Endothelial cell of umbilical vein (primary cell): ENCODE data around the gene GFRA3. TPM values are rescaled to one million over a fixed set of nuclear protein-coding genes. Genes with fewer than 3 reads are reported as not detected.

Experiments used
- BruUV-seq: library from RNA; stranded (reverse); fragments of 400-500 nt; replicated peaks from 2 replicates; lab custom pipeline; 2021; lab: Mats Ljungman, UMichigan
- CTCF ChIA-PET: fragments of 300-600, 350-600 bp; sonication (Branson Sonifier 250); formaldehyde crosslinking; loops from one replicate; lab custom pipeline; 2021; ENCODE audit warnings: antibody characterized with exemption, inconsistent platforms; lab: Charles Lee
- POLR2A ChIA-PET: fragments of 300-600, 350-600 bp; sonication (Branson Sonifier 250); formaldehyde crosslinking; loops from one replicate; lab custom pipeline; 2021; ENCODE audit warnings: antibody characterized with exemption, inconsistent platforms; lab: Charles Lee
- DNase-seq: peaks from one replicate; pipeline ENCODE4 v3.0.0-alpha.2; 2011; ENCODE audit warnings: low read depth, low spot score
- FAIRE-seq: peaks from 2 replicates; lab custom pipeline; 2011; peaks lifted over from hg19 to GRCh38; lab: Jason Lieb, UNC
- H2AFZ ChIP-seq: 2 replicates; pipeline ENCODE4 v1.6.0; 2012; ENCODE audit warnings: low read depth, low read length, control low read depth, inconsistent platforms
- H3K27ac ChIP-seq: 2 replicates; pipeline ENCODE4 v1.5.1; 2011; ENCODE audit warnings: low read depth, mild to moderate bottlenecking, control low read depth, low read length, moderate library complexity; ENCODE audit not compliant: insufficient read depth
- H3K27me3 ChIP-seq, 2 experiments: 2 replicates each; pipeline versions ENCODE4 v1.6.0 to v1.6.1; 2011; ENCODE audit warnings: low read length in 2 of 2, mixed read lengths in 1 of 2; ENCODE audit not compliant: control insufficient read depth in 2 of 2, insufficient read depth in 2 of 2
- H3K36me3 ChIP-seq, 2 experiments: 2 replicates in 1 of 2; 3 replicates in 1 of 2; pipeline ENCODE4 v1.5.1; 2011; ENCODE audit warnings: low read length in 2 of 2, mild to moderate bottlenecking in 1 of 2, moderate library complexity in 1 of 2; ENCODE audit not compliant: control insufficient read depth in 2 of 2, insufficient read depth in 2 of 2; ENCODE audit errors: extremely low read depth in 1 of 2
- H3K4me1 ChIP-seq: 3 replicates; pipeline ENCODE4 v1.5.1; 2011; ENCODE audit warnings: mild to moderate bottlenecking, low read length; ENCODE audit not compliant: control insufficient read depth, insufficient read depth; ENCODE audit errors: extremely low read depth
- H3K4me2 ChIP-seq: 2 replicates; pipeline ENCODE4 v1.6.1; 2011; ENCODE audit warnings: low read length, control low read depth, mixed read lengths; ENCODE audit not compliant: insufficient read depth
- H3K4me3 ChIP-seq, 3 experiments: fragments of 200-600 bp in 1 of 3; sonication (generic), shearing (Covaris generic) in 1 of 3; replicated peaks in 1 of 3; 2 replicates each; pipeline ENCODE4 v1.5.1; 2011 to 2016; ENCODE audit warnings: control low read depth in 3 of 3, low read length in 3 of 3, mild to moderate bottlenecking in 2 of 3, inconsistent platforms in 1 of 3, low read depth in 1 of 3, moderate library complexity in 1 of 3; ENCODE audit not compliant: insufficient read depth in 1 of 3
- H3K79me2 ChIP-seq: 2 replicates; pipeline ENCODE4 v1.6.0; 2012; ENCODE audit warnings: low read length, inconsistent platforms; ENCODE audit not compliant: control insufficient read depth, insufficient read depth
- H3K9ac ChIP-seq: replicated peaks from 2 replicates; pipeline ENCODE3; 2011; ENCODE audit warnings: low read length, control low read depth; ENCODE audit not compliant: insufficient read depth; ENCODE audit errors: extremely low read depth
- H3K9me1 ChIP-seq: replicated peaks from 3 replicates; pipeline ENCODE4 v1.6.0; 2011; ENCODE audit warnings: mild to moderate bottlenecking, low read length; ENCODE audit not compliant: control insufficient read depth, insufficient read depth; ENCODE audit errors: extremely low read depth
- H3K9me3 ChIP-seq: replicated peaks from 2 replicates; pipeline ENCODE4 v1.5.1; 2012; ENCODE audit warnings: low read length, inconsistent platforms; ENCODE audit not compliant: control insufficient read depth, insufficient read depth
- H4K20me1 ChIP-seq: replicated peaks from 2 replicates; pipeline ENCODE3; 2011; ENCODE audit warnings: mild to moderate bottlenecking, low read length; ENCODE audit not compliant: control insufficient read depth, insufficient read depth; ENCODE audit errors: extremely low read depth
- EZH2 ChIP-seq: IDR thresholded peaks from 2 replicates; pipeline ENCODE4 v1.6.1; 2012; ENCODE audit warnings: borderline replicate concordance, low read depth, mild to moderate bottlenecking, moderate library complexity, low read length, inconsistent platforms; ENCODE audit not compliant: severe bottlenecking
- FOS ChIP-seq: IDR thresholded peaks from 2 replicates; pipeline ENCODE4 v1.6.1; 2011; ENCODE audit warnings: mild to moderate bottlenecking, low read length, moderate library complexity, borderline replicate concordance; ENCODE audit not compliant: insufficient read depth
- GATA2 ChIP-seq: IDR thresholded peaks from 2 replicates; pipeline ENCODE4 v1.7.0; 2011; ENCODE audit warnings: low read depth, mild to moderate bottlenecking, moderate library complexity, mixed read lengths, low read length; ENCODE audit not compliant: insufficient read length, insufficient read depth
- JUN ChIP-seq: IDR thresholded peaks from 2 replicates; pipeline ENCODE4 v1.6.1; 2011; ENCODE audit warnings: borderline replicate concordance, low read depth; ENCODE audit not compliant: insufficient read length, insufficient read depth
- MYC ChIP-seq: IDR thresholded peaks from one replicate; pipeline ENCODE4 v1.6.1; 2011; ENCODE audit warnings: mild to moderate bottlenecking, low read depth, low read length
- POLR2A ChIP-seq: IDR thresholded peaks from 2 replicates; pipeline ENCODE4 v1.6.1; 2012; ENCODE audit warnings: low read depth, mild to moderate bottlenecking, control low read depth, low read length
- POLR2AphosphoS5 ChIP-seq: IDR thresholded peaks from 2 replicates; pipeline ENCODE4 v1.6.1; 2012; ENCODE audit warnings: low read depth, mild to moderate bottlenecking, control low read depth, low read length, moderate library complexity; ENCODE audit not compliant: insufficient read depth
- dilution Hi-C: fragments of 300-500 bp; cut with MboI; formaldehyde crosslinking; loops from one replicate; pipeline ENCODE4 v1.15.0; 2019; ENCODE audit warnings: low sequenced_read_pairs; ENCODE audit not compliant: extremely low pct_ligation_motif_present
- intact Hi-C: fragments of 100-400 bp; cut with micrococcal nuclease; formaldehyde crosslinking; loops from one replicate; pipeline ENCODE4 v1.10.0; 2022
- polyA plus RNA-seq, 4 experiments: library from polyadenylated mRNA; depleted of rRNA in 3 of 4; stranded (reverse) in 3 of 4; unstranded in 1 of 4; fragments of >200 nt; gene quantifications; 2 replicates each; pipeline versions ENCODE4 v1.2.1 to v1.2.3, GENCODE V29; 2011 to 2012; ENCODE audit warnings: missing spikeins in 1 of 4
- total RNA-seq: library from RNA; stranded (reverse); gene quantifications from 2 replicates; pipeline ENCODE4 v1.2.3, GENCODE V29; 2021
- TF ChIP-seq, protein P1 (sequence below): IDR thresholded peaks from 2 replicates; pipeline ENCODE4 v1.6.1; 2011; ENCODE audit not compliant: insufficient read depth, insufficient read length
- TF ChIP-seq, protein P2 (sequence below), 2 donors: IDR thresholded peaks; 1 replicate in 1 of 2; 2 replicates in 1 of 2; pipeline ENCODE4 v1.5.1; 2011; ENCODE audit warnings: low read length in 2 of 2, mild to moderate bottlenecking in 2 of 2, moderate library complexity in 2 of 2, control low read depth in 1 of 2, inconsistent platforms in 1 of 2, low read depth in 1 of 2; ENCODE audit not compliant: insufficient read depth in 1 of 2; ENCODE audit errors: extremely low read depth in 1 of 2

The GFRA3 gene
- total and polyA plus RNA-seq, 2 donors (not counting 3 experiments of a cell fraction or from before 2014, with no cell fraction given) = 0.10 TPM; not detected in 1

DNA sequence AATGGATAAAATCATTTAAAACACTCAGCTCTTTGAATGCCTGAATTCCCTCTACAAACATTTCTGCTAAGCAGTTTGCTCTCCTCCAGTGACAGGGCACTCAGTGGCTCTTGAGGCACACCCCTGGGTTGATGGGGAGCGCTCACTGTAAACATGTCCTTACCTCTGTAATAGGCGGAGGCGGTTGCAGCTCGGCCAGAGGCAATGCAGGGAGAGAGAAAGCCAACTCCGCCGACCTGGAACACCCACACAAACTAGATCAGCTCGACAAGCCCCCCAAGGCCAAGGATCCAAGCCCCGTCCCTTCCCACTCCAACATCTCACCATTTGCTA is 61.6 kb downstream of the GFRA3 start:
- no peaks in the 10 kb centered on the region for H3K9me3 ChIP-seq
- no peaks in the 10 kb centered on the region for H4K20me1 ChIP-seq
- dilution Hi-C loops (no loop called here), intact Hi-C loops (loop anchor here (1.0 kb wide), 1 partner anchor 33 kb away; the partner anchor contains the start of gene KIF20A)
- ChIA-PET CTCF (interaction anchor here (1.0 to 1.9 kb wide), 3 partner anchors 11 to 139 kb away, joined by 3 to 10 read pairs (median 4); partner anchors contain the start of gene KDM3B), POLR2A (no interaction called here)
- H3K27me3 ChIP-seq = no peaks in the 10 kb centered on the region
- peaks cover 43% of the 10 kb centered on the region for H3K79me2 ChIP-seq
- peak overlapping the region; percentile 96 for H2AFZ ChIP-seq
- H3K27ac ChIP-seq = peak overlapping the region; percentile 77
- no peak for DNase-seq
- H3K36me3 ChIP-seq = no peaks in the 10 kb centered on the region
- FAIRE-seq = no peak
- peak overlapping the region; percentile 84 for H3K4me2 ChIP-seq
- TF ChIP-seq FOS = no peak
- TF ChIP-seq, protein P1, sequence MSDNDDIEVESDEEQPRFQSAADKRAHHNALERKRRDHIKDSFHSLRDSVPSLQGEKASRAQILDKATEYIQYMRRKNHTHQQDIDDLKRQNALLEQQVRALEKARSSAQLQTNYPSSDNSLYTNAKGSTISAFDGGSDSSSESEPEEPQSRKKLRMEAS = no peak
- no peak for TF ChIP-seq EZH2
- TF ChIP-seq GATA2 = no peak
- no peak for TF ChIP-seq MYC
- TF ChIP-seq POLR2AphosphoS5 = no peak
- no peak for TF ChIP-seq JUN
- TF ChIP-seq, protein P2, sequence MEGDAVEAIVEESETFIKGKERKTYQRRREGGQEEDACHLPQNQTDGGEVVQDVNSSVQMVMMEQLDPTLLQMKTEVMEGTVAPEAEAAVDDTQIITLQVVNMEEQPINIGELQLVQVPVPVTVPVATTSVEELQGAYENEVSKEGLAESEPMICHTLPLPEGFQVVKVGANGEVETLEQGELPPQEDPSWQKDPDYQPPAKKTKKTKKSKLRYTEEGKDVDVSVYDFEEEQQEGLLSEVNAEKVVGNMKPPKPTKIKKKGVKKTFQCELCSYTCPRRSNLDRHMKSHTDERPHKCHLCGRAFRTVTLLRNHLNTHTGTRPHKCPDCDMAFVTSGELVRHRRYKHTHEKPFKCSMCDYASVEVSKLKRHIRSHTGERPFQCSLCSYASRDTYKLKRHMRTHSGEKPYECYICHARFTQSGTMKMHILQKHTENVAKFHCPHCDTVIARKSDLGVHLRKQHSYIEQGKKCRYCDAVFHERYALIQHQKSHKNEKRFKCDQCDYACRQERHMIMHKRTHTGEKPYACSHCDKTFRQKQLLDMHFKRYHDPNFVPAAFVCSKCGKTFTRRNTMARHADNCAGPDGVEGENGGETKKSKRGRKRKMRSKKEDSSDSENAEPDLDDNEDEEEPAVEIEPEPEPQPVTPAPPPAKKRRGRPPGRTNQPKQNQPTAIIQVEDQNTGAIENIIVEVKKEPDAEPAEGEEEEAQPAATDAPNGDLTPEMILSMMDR (IDR thresholded peaks at IDR 0.05; ENCODE audit: extremely low read depth in 1 of 2, insufficient read depth in 1 of 2, low read depth in 1 of 2, low read length in 2 of 2) = no peak
- TF ChIP-seq POLR2A = no peak
- H3K4me1 ChIP-seq = peaks cover 11% of the 10 kb centered on the region
- H3K4me3 ChIP-seq = peak overlapping the region; percentile 46 to 71 (median 61)
- peak overlapping the region; percentile 91 for H3K9ac ChIP-seq
- BruUV-seq = TSS peak; percentile 62
- no peaks in the 10 kb centered on the region for H3K9me1 ChIP-seq
